ENCODE results near the gene CYTIP.
A peak's percentile ranks its signal among the peaks of the same experiment; 100 is the strongest.

Gene CYTIP

DNA sequence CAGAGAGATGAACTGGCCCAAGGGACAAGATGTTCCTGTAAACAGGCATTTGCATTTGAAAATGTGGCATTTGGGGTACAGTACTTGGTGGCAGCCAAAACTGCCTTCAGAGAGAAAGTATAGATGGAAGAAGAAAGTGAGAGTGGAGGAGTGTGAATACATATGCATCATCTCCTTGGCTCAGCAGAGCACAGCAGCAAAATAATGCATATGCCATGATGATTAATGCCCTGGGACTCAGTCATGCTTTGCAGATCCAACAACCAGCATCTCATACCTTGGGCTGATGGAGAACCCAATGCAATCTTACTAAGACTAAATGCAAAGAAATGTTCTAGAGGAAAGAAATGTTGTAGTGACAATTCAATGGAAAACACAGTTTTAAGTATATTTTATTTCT, 29.7 kb upstream of the CYTIP start:
- H3K4me3 ChIP-seq (ENCODE audit: low read length) = no peak overlapping the region
- TF ChIP-seq ZNF274 (IDR thresholded peaks at IDR 0.05; ENCODE audit: low read depth, low read length) = no peak

DNA sequence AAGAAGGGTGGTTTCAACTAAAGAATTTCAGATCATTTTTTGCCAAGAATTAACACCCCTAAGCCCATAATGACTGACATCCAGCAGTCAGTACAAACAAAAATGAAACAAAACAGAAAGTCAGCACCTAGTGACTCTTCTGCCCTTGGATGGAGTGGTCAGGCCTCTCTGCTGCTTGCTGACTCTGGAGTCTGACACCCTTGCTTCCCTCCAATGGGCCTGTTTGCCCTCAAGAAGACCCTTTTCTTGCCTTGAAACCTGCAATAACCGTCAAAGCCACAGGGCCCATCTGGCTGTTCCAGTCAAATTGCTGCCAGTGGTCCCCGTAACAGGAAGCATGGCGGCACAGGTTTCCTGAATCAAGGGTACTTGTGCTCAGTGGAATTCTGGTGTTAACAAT, 27.2 kb upstream of the CYTIP start:
- H3K4me3 ChIP-seq (ENCODE audit: low read length) = peak overlapping the region; percentile 50
- no peak for TF ChIP-seq ZNF274 (IDR thresholded peaks at IDR 0.05; ENCODE audit: low read depth, low read length)

DNA sequence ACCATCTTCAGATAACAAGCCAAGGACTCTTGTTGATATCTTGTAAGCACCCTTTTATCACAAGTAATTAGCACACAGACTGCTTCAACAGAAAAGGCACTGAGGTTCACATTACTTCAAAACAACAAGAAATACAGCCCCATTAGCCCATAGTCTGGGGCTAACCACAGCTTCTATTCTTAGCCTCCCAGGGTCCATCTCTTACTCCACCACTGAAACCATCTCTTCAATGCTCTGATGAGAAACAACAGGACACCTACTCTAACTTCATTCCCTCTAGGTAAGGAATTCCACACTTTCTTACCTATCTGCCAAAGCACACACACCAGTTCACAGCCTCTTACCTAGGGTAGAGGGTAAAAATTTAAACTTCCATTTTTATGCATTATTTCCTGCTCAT, 26.4 kb upstream of the CYTIP start:
- no peak for TF ChIP-seq ZNF274 (IDR thresholded peaks at IDR 0.05; ENCODE audit: low read depth, low read length)
- H3K4me3 ChIP-seq (ENCODE audit: low read length) = peak overlapping the region; percentile 44

DNA sequence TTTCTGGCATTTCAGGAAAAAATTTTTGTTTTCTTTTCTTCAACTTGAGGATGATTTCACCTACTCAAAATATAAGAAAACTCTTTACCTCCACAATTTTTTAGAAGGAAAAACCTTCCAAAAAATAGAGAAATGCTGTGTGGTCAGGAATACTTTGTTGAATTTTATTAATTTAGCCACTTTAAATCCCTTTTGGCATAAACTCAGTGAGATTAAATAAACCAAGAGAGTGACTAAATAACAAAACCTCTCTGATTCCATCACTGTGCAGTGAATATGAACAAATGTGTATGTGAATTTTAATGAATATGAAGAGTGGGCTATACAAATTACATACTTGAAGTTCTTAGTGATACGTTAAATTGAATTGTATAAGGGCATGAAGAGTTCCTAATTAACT, 25.8 kb upstream of the CYTIP start:
- TF ChIP-seq ZNF274 (IDR thresholded peaks at IDR 0.05; ENCODE audit: low read depth, low read length) = no peak
- no peak overlapping the region; the same call in 1 of the 2 replicates for H3K4me3 ChIP-seq (ENCODE audit: low read length)

DNA sequence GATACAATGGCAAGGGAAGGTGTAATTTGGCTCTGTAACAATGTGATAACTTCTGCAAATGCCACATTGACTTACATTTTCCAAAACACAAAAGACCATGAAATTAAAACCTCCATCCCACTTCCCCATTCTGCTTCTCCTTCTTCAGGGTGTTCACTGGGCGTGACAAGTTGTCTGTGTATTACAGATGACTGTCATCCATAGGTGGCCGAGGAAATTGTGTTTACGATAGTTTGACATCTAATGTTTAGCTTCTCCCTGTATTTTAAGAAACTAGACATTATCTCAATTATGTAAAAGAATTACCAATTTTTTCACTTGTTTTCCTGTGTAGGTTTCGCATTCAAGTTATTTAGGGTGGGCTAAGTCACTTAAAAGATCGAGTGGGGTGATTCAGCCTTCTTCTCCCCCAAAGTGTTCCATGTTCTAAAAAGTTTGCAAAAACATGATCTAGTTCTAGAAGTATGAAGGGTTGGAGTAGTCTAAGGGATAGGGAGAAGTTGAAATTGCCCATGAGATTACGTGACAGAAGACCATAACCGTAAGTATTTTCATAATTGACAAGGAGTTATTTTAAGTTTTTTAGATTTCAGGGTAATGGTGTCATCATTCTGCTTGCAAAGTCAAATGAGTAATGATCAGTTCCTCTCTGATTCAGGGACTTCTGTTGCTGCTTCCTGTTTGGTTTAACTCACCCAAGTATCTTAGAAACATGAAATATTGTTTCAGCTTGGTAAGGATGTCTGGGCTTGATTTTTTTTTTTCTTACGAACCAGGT, 25.2 kb upstream of the CYTIP start:
- TF ChIP-seq ZNF274 (IDR thresholded peaks at IDR 0.05; ENCODE audit: low read depth, low read length) = no peak
- no peak overlapping the region; the same call in 1 of the 2 replicates for H3K4me3 ChIP-seq (ENCODE audit: low read length)

DNA sequence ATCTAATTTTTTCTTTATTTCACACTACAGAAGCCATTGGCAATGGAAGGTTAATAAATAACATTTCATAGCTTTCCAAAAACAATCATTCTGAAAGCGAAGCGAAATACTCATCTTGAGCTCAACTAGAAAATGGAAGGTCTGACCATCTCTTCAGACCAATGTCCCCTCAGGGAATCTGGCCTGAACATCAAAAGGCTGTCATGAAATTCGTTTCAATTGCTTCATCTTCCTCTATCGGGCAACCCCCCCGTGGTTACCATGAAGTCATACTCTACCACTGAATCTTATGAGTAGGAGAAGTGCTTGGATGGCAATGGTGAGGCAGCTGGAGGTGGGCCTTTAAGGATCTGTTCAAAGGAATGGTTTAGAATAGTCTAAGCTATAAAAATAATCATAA, 22.9 kb upstream of the CYTIP start:
- no peak overlapping the region for H3K4me3 ChIP-seq (ENCODE audit: low read length)
- no peak for TF ChIP-seq ZNF274 (IDR thresholded peaks at IDR 0.05; ENCODE audit: low read depth, low read length)

DNA sequence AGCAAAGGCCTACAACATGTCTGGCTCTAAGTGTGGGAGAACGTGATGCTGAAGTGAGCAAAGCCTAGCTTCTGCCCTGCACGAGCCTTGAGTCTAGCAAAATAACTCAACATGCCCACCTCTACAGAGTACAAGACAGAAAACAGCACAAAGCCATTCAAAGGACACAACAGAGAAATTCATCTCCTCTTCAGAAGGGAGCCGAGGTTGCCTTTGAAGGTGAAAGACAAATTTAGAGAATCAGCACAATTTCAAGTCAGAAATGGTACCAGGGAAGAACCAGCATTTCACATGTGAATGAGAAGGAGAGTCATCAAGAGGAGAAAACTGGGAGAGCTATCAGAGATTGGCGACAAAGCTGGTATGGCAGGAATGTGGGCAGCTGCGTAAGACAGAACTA, 21.7 kb upstream of the CYTIP start:
- no peak for TF ChIP-seq ZNF274 (IDR thresholded peaks at IDR 0.05; ENCODE audit: low read depth, low read length)
- H3K4me3 ChIP-seq (ENCODE audit: low read length) = no peak overlapping the region

DNA sequence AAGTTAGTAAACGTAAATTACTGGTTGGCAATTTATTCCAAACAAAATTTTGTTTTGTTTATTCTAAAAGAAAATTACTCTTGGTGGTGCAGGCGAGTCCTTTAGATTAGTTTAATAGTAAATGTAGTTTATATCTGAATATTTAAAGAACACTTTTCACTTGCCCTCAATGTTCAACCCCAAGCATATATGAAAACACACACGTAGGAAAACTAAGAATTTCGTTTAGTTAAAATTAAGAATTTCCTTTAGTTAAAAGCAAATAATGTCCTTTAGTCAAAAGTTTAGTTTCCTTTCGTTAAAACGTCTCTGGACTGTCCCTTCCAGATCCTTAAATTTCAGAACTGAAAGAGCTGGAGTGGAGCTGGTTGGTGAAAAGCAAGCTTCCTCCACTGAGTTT, 19.1 kb upstream of the CYTIP start:
- no peak overlapping the region for H3K4me3 ChIP-seq (ENCODE audit: low read length)
- TF ChIP-seq ZNF274 (IDR thresholded peaks at IDR 0.05; ENCODE audit: low read depth, low read length) = no peak

DNA sequence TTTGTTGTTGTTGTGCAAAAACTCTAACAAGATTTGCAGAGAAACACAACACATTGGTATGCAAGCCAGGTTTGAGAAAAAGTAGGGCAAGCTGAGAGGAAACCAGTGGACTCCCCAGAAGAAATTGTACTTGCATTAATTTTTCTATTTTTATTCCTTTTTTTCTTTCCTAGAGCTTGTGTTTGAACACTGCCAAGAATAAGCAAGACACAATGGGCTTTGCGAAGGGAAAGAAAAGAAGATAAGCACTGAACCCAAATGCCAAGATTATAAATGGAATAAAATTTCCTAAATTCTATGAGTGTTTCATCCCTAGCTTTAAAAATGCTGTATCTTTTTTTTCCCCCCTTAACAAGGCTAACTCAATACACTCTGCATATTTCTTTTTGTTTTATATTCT, 17.0 kb upstream of the CYTIP start:
- no peak for TF ChIP-seq ZNF274 (IDR thresholded peaks at IDR 0.05; ENCODE audit: low read depth, low read length)
- no peak overlapping the region for H3K4me3 ChIP-seq (ENCODE audit: low read length)

DNA sequence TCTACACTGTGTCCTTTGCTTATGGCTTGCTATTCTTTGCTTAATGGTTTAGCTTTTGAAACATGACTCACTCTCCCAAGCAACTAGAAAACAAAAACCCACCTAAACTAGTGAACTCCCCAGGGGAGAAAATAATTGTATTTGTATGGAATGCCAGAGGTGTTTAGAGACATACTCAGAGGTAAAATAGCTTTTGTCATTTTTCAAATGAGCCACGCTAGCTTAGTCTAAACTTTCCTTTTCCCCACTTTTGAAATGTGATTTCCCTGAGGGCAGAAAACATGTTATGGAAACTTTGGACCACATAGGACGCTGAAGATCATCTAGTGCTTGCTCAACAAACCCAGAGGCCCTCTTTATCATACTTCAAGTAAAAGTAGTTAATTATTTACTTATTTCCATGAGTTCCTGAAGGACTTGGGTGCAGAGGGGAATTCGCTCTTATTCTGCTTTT, 16.5 kb upstream of the CYTIP start:
- no peak overlapping the region for H3K4me3 ChIP-seq (ENCODE audit: low read length)
- TF ChIP-seq ZNF274 (IDR thresholded peaks at IDR 0.05; ENCODE audit: low read depth, low read length) = no peak

DNA sequence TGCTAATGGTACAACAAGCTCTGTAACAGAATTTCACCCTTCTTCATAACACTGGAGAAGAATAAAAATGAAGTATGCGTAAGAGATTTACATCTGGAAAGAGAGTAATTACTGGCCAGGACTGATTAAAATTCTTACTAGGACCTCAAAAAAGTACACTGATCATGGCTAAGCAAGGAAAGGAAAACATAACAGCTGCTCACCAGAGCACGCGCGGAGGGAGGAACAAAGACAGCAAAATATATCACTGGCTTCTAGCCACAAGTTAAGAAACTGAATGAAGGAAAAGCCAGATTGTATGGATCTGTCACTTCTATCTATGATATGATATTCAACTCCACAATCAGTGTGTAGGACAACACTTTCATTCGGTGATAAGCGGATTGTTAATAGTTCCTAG, 15.6 kb upstream of the CYTIP start:
- no peak for TF ChIP-seq ZNF274 (IDR thresholded peaks at IDR 0.05; ENCODE audit: low read depth, low read length)
- no peak overlapping the region for H3K4me3 ChIP-seq (ENCODE audit: low read length)

DNA sequence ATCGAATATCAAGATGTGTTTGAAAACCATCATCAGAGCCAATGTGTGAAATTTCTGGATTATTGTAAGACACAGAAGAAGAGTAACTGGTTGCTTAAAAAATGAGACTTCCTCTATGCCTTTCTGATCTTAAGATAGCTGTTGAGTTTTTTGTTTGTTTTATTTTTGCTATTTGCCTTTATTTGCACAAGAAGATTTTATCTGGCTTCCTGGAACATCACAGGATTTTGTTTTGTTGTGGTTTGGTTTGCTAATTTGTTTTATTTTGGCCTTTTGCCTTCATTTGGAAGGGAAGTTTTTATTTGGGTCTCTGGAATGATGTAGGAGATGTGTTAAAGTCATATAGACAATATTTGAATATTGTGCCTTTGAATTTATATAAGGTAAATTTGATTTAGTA, 3.9 kb upstream of the CYTIP start:
- TF ChIP-seq ZNF274 (IDR thresholded peaks at IDR 0.05; ENCODE audit: low read depth, low read length) = no peak
- H3K4me3 ChIP-seq (ENCODE audit: low read length) = no peak overlapping the region

DNA sequence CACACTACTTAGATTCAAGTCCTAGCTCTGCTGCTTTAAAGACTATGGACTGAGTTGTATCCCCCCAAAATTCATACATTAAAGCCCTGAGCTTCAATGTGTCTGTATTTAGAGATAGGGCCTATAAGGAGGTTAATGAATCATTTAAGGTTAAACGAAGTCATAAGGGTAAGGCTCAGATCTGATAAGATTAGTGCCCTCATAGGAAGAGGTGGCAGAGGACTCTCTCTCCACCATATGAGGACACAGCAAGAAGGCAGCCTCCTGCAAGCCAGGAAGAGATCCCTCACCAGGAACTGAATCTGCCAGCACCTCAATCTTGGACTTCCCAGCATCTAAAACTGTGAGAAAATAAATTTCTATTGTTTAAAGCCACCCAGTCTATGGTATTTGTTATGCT, 3.1 kb upstream of the CYTIP start:
- no peak for TF ChIP-seq ZNF274 (IDR thresholded peaks at IDR 0.05; ENCODE audit: low read depth, low read length)
- no peak overlapping the region for H3K4me3 ChIP-seq (ENCODE audit: low read length)

DNA sequence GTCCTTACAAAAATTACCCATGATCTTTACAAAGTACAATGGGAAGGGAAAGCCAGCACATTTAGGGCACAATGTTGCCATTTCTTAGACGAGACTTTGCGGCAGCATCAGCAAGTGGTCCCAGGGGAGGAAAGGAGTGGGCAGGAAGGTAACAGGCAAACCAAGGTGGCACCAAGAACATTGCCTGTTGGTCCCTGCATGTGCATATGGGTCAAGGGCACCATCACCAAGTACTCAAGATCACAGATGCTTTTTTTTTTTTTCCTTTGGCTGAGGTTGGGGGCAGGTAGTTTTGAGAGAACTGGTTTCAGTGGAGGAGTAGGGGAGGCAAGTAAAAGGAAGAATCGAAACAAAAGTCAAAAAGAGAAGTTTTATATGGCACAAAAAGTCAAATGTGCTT, 752 bp upstream of the CYTIP start:
- H3K4me3 ChIP-seq (ENCODE audit: low read length) = peak overlapping the region; percentile 94
- no peak for TF ChIP-seq ZNF274 (IDR thresholded peaks at IDR 0.05; ENCODE audit: low read depth, low read length)

DNA sequence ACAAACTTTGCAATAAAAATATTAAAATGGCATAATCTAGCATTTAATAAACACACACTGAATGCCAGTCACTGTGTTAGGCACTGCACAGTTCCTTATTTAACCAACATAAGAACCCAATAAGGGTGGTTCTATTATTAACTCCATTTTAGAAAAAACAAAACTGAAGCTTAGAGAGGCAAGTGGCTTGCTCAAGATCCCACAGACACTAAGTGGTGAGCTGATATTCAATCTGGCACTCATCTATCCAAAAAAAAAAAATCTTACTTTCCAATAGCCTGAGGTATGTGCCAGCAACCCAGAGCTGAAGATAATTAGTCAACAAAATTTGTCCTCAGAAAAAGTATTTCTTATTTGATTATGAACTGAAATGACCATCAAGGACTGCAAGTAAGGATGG, 799 bp downstream of the CYTIP start:
- no peak for TF ChIP-seq ZNF274 (IDR thresholded peaks at IDR 0.05; ENCODE audit: low read depth, low read length)
- peak overlapping the region; percentile 94 for H3K4me3 ChIP-seq (ENCODE audit: low read length)

DNA sequence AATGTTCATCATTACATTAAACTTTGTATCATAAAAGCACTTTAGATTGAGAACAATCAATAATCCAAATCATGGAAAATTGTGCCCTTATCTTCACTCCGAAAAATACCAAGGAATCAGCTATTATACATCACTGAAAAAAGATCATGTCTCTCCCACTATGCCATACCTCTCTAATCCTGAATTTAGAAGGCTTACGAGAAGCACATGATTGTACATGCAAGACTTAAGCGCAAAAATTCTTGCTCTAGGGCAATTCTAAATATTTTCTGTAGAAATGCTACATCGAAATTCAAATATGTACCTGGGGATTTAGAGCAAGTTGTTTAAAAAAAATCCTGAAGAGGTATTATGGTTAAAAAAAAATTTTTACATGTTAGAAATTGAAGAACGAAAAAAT, 1.3 kb downstream of the CYTIP start:
- peak overlapping the region; percentile 94 for H3K4me3 ChIP-seq (ENCODE audit: low read length)
- no peak for TF ChIP-seq ZNF274 (IDR thresholded peaks at IDR 0.05; ENCODE audit: low read depth, low read length)

Data from GM08714 (cell line).